ENCODE results near the gene MCRIP2.

Gene MCRIP2

DNA sequence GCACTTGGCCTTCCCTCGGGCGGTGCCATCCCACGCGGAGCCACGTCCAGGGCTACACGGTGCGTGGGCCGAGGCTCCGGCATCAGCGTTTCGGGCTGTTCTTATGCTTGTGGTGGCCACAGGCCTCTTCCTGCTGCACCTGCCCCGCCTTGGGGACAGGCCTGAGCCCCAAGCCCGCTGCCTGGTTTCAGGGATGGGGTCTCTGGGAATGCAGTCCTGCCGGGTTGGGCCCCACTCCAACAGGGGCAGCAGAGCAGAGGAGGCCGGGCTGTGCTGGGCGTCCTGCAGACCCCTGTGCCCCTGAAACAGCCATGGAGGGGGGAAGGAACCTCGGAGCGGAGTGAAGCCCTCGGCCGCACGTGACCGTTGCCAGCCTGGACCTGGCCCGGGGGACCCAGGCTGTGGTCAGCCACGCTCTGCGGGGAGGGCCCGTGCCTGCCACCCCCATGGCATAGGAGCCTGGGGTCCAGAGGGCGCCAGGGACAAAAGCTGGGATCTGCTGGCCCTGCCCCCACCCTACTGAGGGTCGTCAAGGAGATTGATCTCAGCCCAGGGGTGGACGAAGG, 11.3 kb upstream of the MCRIP2 start:
- TF ChIP-seq NFIC (IDR thresholded peaks at IDR 0.05), result no peak
- no peak for TF ChIP-seq TEAD4 (IDR thresholded peaks at IDR 0.05)
- TF ChIP-seq TAF1 (IDR thresholded peaks at IDR 0.05; ENCODE audit: low read depth), result no peak

DNA sequence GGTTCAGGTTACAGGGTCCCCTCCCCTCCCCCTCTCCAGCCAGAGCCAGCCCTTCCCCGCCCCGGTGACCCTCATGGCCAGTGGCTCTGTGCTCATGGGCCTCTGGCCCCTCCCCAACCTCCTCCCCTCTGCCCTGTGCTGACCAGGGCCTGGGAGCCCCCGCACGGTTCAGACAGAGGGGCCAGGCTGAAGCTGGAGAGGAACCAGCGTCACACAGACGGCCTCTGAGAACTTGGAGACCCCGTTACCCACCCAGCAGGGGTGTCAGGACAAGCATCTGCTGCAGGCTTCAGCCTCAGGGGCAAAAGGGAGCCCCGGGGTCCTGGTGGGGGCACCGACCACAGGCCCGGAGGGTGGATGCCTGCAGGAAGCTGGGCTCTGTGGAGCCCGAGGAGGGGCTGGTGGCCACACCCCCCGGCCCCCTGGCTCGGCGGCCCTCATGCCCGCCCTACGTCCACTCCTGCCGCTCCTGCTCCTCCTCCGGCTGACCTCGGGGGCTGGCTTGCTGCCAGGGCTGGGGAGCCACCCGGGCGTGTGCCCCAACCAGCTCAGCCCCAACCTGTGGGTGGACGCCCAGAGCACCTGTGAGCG, 10.7 kb upstream of the MCRIP2 start, which contains the start of gene WFIKKN1:
Gene WFIKKN1 (plus strand): TSS at position 171 of the 591 bp plus-strand sequence. CDS start 269 bp downstream, at position 440.
- TF ChIP-seq TCF12 (IDR thresholded peaks at IDR 0.05; ENCODE audit: low read depth), result peak; percentile 32; the same call in 1 of the 2 replicates
- peak; percentile 88 for TF ChIP-seq NFIC (IDR thresholded peaks at IDR 0.05)
- no peak for TF ChIP-seq RAD21 (IDR thresholded peaks at IDR 0.05; ENCODE audit: low read depth)
- peak; percentile 68; the same call in 1 of the 2 replicates for TF ChIP-seq ZBTB7A (IDR thresholded peaks at IDR 0.05; ENCODE audit: low read depth)
- TF ChIP-seq EGR1 (IDR thresholded peaks at IDR 0.05), result no peak
- no peak for TF ChIP-seq TAF1 (IDR thresholded peaks at IDR 0.05; ENCODE audit: low read depth)
- TF ChIP-seq, protein P1, sequence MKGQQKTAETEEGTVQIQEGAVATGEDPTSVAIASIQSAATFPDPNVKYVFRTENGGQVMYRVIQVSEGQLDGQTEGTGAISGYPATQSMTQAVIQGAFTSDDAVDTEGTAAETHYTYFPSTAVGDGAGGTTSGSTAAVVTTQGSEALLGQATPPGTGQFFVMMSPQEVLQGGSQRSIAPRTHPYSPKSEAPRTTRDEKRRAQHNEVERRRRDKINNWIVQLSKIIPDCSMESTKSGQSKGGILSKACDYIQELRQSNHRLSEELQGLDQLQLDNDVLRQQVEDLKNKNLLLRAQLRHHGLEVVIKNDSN (IDR thresholded peaks at IDR 0.05), result no peak
- TF ChIP-seq TEAD4 (IDR thresholded peaks at IDR 0.05), result no peak
- TF ChIP-seq CEBPB (IDR thresholded peaks at IDR 0.05), result no peak

DNA sequence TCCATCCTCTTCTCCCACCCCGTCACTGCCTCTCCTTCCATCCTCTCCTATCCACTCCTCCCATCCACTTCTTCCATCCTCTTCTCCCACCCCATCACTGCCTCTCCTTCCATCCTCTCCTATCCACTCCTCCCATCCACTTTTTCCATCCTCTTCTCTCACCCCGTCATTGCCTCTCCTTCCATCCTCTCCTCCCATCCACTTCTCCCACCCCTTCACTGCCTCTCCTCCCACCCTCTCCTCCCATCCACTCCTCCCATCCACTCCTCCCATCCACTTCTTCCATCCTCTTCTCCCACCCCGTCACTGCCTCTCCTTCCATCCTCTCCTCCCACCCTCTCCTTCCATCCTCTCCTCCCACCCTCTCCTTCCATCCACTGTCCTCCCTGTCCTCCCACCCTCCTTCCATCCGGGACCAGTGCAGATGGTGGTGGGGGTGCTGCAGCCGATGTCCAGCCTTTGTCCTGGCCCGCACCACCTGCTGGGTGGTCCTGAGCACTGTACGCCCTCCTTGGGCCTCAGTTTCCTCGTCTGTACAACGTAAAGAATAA, 9.7 kb upstream of the MCRIP2 start:
- TF ChIP-seq, protein P1 (IDR thresholded peaks at IDR 0.05), result no peak
- TF ChIP-seq TEAD4 (IDR thresholded peaks at IDR 0.05) (no peak), NFIC (IDR thresholded peaks at IDR 0.05) (no peak), CEBPB (IDR thresholded peaks at IDR 0.05) (no peak), YY1 (IDR thresholded peaks at IDR 0.05; ENCODE audit: low read depth) (no peak), CREB1 (IDR thresholded peaks at IDR 0.05; ENCODE audit: low read depth) (no peak), TCF12 (IDR thresholded peaks at IDR 0.05; ENCODE audit: low read depth) (no peak), EGR1 (IDR thresholded peaks at IDR 0.05) (no peak), FOXM1 (IDR thresholded peaks at IDR 0.05; ENCODE audit: borderline replicate concordance, low read depth) (no peak), RAD21 (IDR thresholded peaks at IDR 0.05; ENCODE audit: low read depth) (no peak), TAF1 (IDR thresholded peaks at IDR 0.05; ENCODE audit: low read depth) (no peak), ZBTB7A (IDR thresholded peaks at IDR 0.05; ENCODE audit: low read depth) (no peak), EP300 (IDR thresholded peaks at IDR 0.05; ENCODE audit: borderline replicate concordance) (no peak)
- TF ChIP-seq, protein P2, sequence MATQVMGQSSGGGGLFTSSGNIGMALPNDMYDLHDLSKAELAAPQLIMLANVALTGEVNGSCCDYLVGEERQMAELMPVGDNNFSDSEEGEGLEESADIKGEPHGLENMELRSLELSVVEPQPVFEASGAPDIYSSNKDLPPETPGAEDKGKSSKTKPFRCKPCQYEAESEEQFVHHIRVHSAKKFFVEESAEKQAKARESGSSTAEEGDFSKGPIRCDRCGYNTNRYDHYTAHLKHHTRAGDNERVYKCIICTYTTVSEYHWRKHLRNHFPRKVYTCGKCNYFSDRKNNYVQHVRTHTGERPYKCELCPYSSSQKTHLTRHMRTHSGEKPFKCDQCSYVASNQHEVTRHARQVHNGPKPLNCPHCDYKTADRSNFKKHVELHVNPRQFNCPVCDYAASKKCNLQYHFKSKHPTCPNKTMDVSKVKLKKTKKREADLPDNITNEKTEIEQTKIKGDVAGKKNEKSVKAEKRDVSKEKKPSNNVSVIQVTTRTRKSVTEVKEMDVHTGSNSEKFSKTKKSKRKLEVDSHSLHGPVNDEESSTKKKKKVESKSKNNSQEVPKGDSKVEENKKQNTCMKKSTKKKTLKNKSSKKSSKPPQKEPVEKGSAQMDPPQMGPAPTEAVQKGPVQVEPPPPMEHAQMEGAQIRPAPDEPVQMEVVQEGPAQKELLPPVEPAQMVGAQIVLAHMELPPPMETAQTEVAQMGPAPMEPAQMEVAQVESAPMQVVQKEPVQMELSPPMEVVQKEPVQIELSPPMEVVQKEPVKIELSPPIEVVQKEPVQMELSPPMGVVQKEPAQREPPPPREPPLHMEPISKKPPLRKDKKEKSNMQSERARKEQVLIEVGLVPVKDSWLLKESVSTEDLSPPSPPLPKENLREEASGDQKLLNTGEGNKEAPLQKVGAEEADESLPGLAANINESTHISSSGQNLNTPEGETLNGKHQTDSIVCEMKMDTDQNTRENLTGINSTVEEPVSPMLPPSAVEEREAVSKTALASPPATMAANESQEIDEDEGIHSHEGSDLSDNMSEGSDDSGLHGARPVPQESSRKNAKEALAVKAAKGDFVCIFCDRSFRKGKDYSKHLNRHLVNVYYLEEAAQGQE (IDR thresholded peaks at IDR 0.05; ENCODE audit: low read depth), result no peak
- TF ChIP-seq, protein P3, sequence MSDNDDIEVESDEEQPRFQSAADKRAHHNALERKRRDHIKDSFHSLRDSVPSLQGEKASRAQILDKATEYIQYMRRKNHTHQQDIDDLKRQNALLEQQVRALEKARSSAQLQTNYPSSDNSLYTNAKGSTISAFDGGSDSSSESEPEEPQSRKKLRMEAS (IDR thresholded peaks at IDR 0.05), result no peak

DNA sequence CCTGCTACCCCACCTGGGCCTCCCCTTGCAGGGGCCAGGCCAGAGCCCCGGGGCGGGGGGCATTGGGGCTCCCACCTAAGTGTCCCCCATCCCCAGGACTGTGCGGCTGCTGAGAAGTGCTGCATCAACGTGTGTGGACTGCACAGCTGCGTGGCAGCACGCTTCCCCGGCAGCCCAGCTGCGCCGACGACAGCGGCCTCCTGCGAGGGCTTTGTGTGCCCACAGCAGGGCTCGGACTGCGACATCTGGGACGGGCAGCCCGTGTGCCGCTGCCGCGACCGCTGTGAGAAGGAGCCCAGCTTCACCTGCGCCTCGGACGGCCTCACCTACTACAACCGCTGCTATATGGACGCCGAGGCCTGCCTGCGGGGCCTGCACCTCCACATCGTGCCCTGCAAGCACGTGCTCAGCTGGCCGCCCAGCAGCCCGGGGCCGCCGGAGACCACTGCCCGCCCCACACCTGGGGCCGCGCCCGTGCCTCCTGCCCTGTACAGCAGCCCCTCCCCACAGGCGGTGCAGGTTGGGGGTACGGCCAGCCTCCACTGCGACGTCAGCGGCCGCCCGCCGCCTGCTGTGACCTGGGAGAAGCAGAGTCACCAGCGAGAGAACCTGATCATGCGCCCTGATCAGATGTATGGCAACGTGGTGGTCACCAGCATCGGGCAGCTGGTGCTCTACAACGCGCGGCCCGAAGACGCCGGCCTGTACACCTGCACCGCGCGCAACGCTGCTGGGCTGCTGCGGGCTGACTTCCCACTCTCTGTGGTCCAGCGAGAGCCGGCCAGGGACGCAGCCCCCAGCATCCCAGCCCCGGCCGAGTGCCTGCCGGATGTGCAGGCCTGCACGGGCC, 8.9 kb upstream of the MCRIP2 start:
- TF ChIP-seq TCF12 (IDR thresholded peaks at IDR 0.05; ENCODE audit: low read depth), result no peak
- no peak for TF ChIP-seq NFIC (IDR thresholded peaks at IDR 0.05)
- no peak for TF ChIP-seq EGR1 (IDR thresholded peaks at IDR 0.05)
- TF ChIP-seq TAF1 (IDR thresholded peaks at IDR 0.05; ENCODE audit: low read depth), result no peak
- TF ChIP-seq FOXM1 (IDR thresholded peaks at IDR 0.05; ENCODE audit: borderline replicate concordance, low read depth), result no peak
- no peak for TF ChIP-seq CEBPB (IDR thresholded peaks at IDR 0.05)
- TF ChIP-seq TEAD4 (IDR thresholded peaks at IDR 0.05), result no peak
- no peak for TF ChIP-seq RAD21 (IDR thresholded peaks at IDR 0.05; ENCODE audit: low read depth)
- TF ChIP-seq, protein P3 (IDR thresholded peaks at IDR 0.05), result no peak
- TF ChIP-seq EP300 (IDR thresholded peaks at IDR 0.05; ENCODE audit: borderline replicate concordance), result no peak
- TF ChIP-seq, protein P1 (IDR thresholded peaks at IDR 0.05), result no peak
- no peak for TF ChIP-seq ZBTB7A (IDR thresholded peaks at IDR 0.05; ENCODE audit: low read depth)
- no peak for TF ChIP-seq CREB1 (IDR thresholded peaks at IDR 0.05; ENCODE audit: low read depth)
- TF ChIP-seq, protein P2 (IDR thresholded peaks at IDR 0.05; ENCODE audit: low read depth), result no peak

Measured in Ishikawa (cell line).